Smooth muscle cell (in vitro differentiated cells): ENCODE data around the gene TTC39B. TPM values are rescaled to one million over a fixed set of nuclear protein-coding genes. Genes with fewer than 3 reads are reported as not detected.

Experiments used
- DNase-seq: peaks from one replicate; lab custom pipeline; 2025; ENCODE audit not compliant: unreplicated experiment; lab: John Stamatoyannopoulos, UW
- H2AFZ ChIP-seq: fragments of 200-600 bp; sonication (generic); 2 replicates; pipeline ENCODE4 v1.6.0; 2016; ENCODE audit warnings: antibody characterized with exemption, low read depth, mild to moderate bottlenecking
- H3F3A ChIP-seq: fragments of 200-600 bp; sonication (generic); 2 replicates; pipeline ENCODE4 v1.6.0; 2017; ENCODE audit warnings: antibody characterized with exemption, low read depth
- H3K27ac ChIP-seq: fragments of 200-600 bp; sonication (generic); 2 replicates; pipeline ENCODE4 v1.5.1; 2016; ENCODE audit warnings: low read depth, mild to moderate bottlenecking
- H3K27me3 ChIP-seq: fragments of 200-600 bp; sonication (generic); 2 replicates; pipeline ENCODE4 v1.6.1; 2016; ENCODE audit warnings: low read depth, mild to moderate bottlenecking
- H3K36me3 ChIP-seq: fragments of 200-600 bp; sonication (generic); 2 replicates; pipeline ENCODE4 v1.5.1; 2016; ENCODE audit warnings: low read depth
- H3K4me1 ChIP-seq: fragments of 200-600 bp; sonication (generic); 2 replicates; pipeline ENCODE4 v1.5.1; 2016; ENCODE audit warnings: low read depth
- H3K4me2 ChIP-seq: fragments of 200-600 bp; sonication (generic); 2 replicates; pipeline ENCODE4 v1.6.0; 2016; ENCODE audit warnings: mild to moderate bottlenecking
- H3K4me3 ChIP-seq: fragments of 200-600 bp; sonication (generic); 2 replicates; pipeline ENCODE4 v1.5.1; 2016; ENCODE audit warnings: mild to moderate bottlenecking
- H3K79me2 ChIP-seq: fragments of 200-600 bp; sonication (generic); 2 replicates; pipeline ENCODE4 v1.6.0; 2016; ENCODE audit warnings: low read depth, mild to moderate bottlenecking
- H3K9ac ChIP-seq: fragments of 200-600 bp; sonication (generic); 2 replicates; pipeline ENCODE4 v1.6.0; 2016; ENCODE audit warnings: low read depth
- H3K9me3 ChIP-seq: fragments of 200-600 bp; sonication (generic); replicated peaks from 2 replicates; pipeline ENCODE4 v1.5.1; 2016; ENCODE audit warnings: low read depth
- H4K20me1 ChIP-seq: fragments of 200-600 bp; sonication (generic); 2 replicates; pipeline ENCODE4 v1.6.0; 2016; ENCODE audit warnings: low read depth
- WGBS: methylation state at CpG from one replicate; pipeline ENCODE4 v1.1.7; 2016; ENCODE audit warnings: low lambda C conversion rate; 5-methylcytosine and 5-hydroxymethylcytosine counted together
- polyA plus RNA-seq: library from polyadenylated mRNA; unstranded; fragments of >200 nt; fragmentation: Nextera tagmentation; extraction: Ambion mirVana; gene quantifications from 2 replicates; pipeline ENCODE4 v1.2.1, GENCODE V29; 2016
- total RNA-seq: library from RNA; depleted of rRNA; stranded (reverse); fragments of >200 nt; gene quantifications from 2 replicates; pipeline ENCODE4 v1.2.3, GENCODE V29; 2014
- TF ChIP-seq, protein P1 (sequence below): fragments of 200-600 bp; sonication (generic); IDR thresholded peaks from 2 replicates; pipeline ENCODE4 v1.5.1; 2017; ENCODE audit warnings: borderline replicate concordance, mild to moderate bottlenecking, antibody characterized with exemption; ENCODE audit not compliant: insufficient read depth, poor library complexity, severe bottlenecking

The TTC39B gene
- total and polyA plus RNA-seq, 2 experiments from 2014 or later: 3.8 to 13.3 TPM

DNA sequence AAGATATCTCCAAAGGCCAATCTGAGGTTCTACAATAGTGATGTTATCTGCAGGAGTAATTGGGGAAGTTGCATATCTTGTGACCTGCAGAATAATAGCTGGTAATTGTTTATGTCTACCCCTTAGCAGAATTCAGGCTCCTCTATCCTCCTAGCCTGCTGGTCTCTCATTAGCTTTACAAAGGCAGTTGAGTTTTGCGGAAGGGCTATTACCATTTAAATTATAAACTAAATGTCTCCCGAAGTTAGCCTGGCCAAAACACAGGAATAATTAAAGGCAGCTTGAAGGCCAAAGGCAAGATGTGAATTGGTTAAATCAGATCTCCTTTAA is 168.7 kb downstream of the TTC39B start:
- Histone ChIP-seq H3K27me3 (no peaks in the 10 kb centered on the region), H2AFZ (no peak overlapping the region), H3F3A (peaks cover 5% of the 10 kb centered on the region), H3K79me2 (no peaks in the 10 kb centered on the region), H3K9me3 (no peaks in the 10 kb centered on the region), H4K20me1 (no peaks in the 10 kb centered on the region), H3K4me3 (no peak overlapping the region), H3K36me3 (no peaks in the 10 kb centered on the region), H3K4me1 (peaks cover 12% of the 10 kb centered on the region), H3K27ac (no peak overlapping the region), H3K4me2 (no peak overlapping the region), H3K9ac (no peak overlapping the region)
- 55% methylated on average over 2 of the region's 2 CpGs for WGBS
- no peak for DNase-seq
- TF ChIP-seq, protein P1, sequence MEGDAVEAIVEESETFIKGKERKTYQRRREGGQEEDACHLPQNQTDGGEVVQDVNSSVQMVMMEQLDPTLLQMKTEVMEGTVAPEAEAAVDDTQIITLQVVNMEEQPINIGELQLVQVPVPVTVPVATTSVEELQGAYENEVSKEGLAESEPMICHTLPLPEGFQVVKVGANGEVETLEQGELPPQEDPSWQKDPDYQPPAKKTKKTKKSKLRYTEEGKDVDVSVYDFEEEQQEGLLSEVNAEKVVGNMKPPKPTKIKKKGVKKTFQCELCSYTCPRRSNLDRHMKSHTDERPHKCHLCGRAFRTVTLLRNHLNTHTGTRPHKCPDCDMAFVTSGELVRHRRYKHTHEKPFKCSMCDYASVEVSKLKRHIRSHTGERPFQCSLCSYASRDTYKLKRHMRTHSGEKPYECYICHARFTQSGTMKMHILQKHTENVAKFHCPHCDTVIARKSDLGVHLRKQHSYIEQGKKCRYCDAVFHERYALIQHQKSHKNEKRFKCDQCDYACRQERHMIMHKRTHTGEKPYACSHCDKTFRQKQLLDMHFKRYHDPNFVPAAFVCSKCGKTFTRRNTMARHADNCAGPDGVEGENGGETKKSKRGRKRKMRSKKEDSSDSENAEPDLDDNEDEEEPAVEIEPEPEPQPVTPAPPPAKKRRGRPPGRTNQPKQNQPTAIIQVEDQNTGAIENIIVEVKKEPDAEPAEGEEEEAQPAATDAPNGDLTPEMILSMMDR: no peak

DNA sequence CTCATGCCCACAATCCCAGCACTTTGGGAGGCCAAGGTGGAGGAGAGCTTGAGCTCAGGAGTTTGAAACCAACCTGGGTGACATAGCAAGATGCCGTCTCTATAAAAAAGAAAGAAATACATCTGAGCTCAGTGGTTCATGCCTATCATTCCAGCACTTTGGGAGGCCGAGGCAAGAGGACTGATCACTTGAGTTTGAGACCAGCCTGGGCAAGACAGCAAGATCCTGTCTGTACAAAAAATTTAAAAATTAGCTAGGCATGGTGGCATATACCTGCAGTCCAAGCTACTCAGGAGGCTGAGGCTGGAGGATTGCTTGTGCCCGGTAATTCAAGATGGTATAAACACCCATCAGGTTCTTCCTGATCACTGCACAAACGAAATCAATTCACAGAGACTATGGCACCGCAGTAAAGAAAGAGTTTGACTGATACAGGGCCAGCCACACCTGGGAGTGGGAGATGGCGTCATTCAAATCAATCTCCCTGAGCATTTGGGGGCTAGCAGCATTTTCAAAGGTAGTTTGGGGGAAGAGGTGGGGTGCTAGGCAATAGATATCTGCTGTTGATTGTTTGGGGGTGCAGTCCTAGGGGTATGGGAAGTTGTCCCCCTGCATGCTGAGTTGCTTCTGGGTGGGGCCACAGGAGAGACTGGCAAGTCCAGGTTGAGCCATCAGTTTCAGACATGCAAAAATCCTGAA is 169.2 kb downstream of the TTC39B start:
- H2AFZ ChIP-seq: no peak overlapping the region
- 97% methylated on average over 6 of the region's 6 CpGs for WGBS

DNA sequence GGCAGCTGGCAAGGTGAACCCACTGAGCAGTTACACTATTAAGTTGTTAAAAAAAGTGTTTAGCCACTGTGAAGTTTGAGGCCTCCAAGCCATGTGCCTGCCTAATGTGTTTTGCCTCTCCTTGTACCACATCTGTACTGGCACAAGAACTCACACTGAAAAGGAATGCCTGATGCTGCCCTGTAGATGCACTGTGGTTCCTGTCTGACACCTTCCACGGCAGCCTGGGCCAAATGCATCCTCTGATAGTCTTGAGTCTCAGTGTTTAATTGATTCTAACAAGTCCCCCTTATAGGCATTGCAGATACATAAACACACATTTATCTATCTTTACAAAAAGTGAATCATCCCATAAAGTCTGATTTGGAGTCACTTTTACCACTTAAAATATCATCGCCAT is 169.9 kb downstream of the TTC39B start:
- no peak overlapping the region for H3K4me2 ChIP-seq
- no peak overlapping the region for H3K27ac ChIP-seq
- no peaks in the 10 kb centered on the region for H3K9me3 ChIP-seq
- H3K79me2 ChIP-seq: no peaks in the 10 kb centered on the region
- H3K4me1 ChIP-seq: peaks cover 12% of the 10 kb centered on the region
- WGBS: 77% methylated on average over 2 of the region's 2 CpGs
- H3F3A ChIP-seq: peaks cover 5% of the 10 kb centered on the region
- no peak for DNase-seq
- no peak overlapping the region for H3K9ac ChIP-seq
- H3K36me3 ChIP-seq: no peaks in the 10 kb centered on the region
- no peaks in the 10 kb centered on the region for H4K20me1 ChIP-seq
- TF ChIP-seq, protein P1: no peak
- no peak overlapping the region for H2AFZ ChIP-seq
- H3K27me3 ChIP-seq: no peaks in the 10 kb centered on the region
- no peak overlapping the region for H3K4me3 ChIP-seq

More for the DNA sequence above, 169.2 kb downstream of the TTC39B start:
- TF ChIP-seq, protein P1: no peak
- Histone ChIP-seq H3K9ac (no peak overlapping the region), H4K20me1 (no peaks in the 10 kb centered on the region), H3K4me2 (no peak overlapping the region), H3K9me3 (no peaks in the 10 kb centered on the region), H3K79me2 (no peaks in the 10 kb centered on the region), H3K4me3 (no peak overlapping the region), H3F3A (peaks cover 5% of the 10 kb centered on the region), H3K36me3 (no peaks in the 10 kb centered on the region), H3K4me1 (peaks cover 12% of the 10 kb centered on the region), H3K27me3 (no peaks in the 10 kb centered on the region), H3K27ac (no peak overlapping the region)
- no peak for DNase-seq

DNA sequence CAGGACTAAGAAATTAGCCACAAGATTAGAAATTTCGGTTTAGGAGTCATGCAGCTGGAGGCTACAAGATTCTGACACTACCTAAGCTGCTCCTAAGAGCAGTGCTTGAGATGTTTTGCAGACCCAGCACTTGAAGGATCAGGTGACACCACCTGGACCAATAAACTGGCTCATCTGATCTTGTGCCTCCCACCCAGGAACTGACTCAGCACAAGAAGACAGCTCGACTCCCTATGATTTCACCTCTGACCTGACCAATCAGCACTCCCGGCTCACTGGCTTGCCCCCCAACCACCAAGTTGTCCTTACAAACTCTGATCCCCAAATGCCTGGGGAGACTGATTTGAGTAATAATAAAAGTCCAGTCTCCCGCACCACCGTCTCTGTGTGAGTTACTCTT is 170.4 kb downstream of the TTC39B start:
- no peak for DNase-seq
- Histone ChIP-seq H3K4me3 (no peak overlapping the region), H3K27ac (no peak overlapping the region), H3K4me2 (no peak overlapping the region), H3K36me3 (no peaks in the 10 kb centered on the region), H3K9ac (no peak overlapping the region), H4K20me1 (no peaks in the 10 kb centered on the region), H3K4me1 (peaks cover 12% of the 10 kb centered on the region), H3K27me3 (no peaks in the 10 kb centered on the region), H3K79me2 (no peaks in the 10 kb centered on the region), H3F3A (peaks cover 5% of the 10 kb centered on the region), H3K9me3 (no peaks in the 10 kb centered on the region), H2AFZ (no peak overlapping the region)
- TF ChIP-seq, protein P1: no peak
- WGBS: 69% methylated on average over 5 of the region's 5 CpGs
